ENCODE data around the gene ERRFI1.
"Not testable (repeated sequence)": the region's sequence is repeated elsewhere in the genome, so short reads cannot be mapped to it uniquely, and the experiment has no call there.

ERRFI1 gene, protein sequence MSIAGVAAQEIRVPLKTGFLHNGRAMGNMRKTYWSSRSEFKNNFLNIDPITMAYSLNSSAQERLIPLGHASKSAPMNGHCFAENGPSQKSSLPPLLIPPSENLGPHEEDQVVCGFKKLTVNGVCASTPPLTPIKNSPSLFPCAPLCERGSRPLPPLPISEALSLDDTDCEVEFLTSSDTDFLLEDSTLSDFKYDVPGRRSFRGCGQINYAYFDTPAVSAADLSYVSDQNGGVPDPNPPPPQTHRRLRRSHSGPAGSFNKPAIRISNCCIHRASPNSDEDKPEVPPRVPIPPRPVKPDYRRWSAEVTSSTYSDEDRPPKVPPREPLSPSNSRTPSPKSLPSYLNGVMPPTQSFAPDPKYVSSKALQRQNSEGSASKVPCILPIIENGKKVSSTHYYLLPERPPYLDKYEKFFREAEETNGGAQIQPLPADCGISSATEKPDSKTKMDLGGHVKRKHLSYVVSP

GRCh38 chr1:8026153-8026975 is at the start of gene ERRFI1:
ERRFI1 (minus strand) TSS chr1:8026309; CDS start chr1:8015619, 10,690 bp downstream.
- peak; percentile 78 to 93 for DNase-seq

DNA sequence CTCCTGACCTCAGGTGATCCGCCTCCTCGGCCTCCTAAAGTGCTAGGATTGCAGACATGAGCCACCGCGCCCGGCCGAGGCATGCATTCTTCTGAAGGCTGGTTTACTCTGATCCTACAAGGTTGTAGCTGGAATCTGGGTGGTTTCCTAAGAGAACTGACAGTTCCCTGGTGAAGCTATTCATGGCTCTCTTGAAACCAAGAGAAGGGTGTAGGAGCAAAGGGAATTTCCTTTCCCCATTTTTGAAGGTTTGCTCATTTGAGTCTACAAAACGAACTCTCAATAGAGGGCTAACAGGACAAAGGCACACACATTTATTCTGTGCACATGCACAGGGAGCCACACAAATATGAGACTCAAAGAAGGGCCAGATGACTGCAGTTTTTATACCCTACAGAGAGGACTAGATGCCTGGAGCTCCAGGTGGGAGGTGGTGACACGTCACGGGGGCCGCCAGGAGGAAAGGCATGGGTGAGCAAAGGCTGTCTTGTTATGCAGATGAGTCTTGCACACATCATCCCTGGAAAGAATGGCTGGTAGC is 49.5 kb upstream of the ERRFI1 start:
- no peak for DNase-seq

GRCh38 chr1:8073112-8073855 is 47.2 kb upstream of the ERRFI1 start:
- DNase-seq: no peak

DNA sequence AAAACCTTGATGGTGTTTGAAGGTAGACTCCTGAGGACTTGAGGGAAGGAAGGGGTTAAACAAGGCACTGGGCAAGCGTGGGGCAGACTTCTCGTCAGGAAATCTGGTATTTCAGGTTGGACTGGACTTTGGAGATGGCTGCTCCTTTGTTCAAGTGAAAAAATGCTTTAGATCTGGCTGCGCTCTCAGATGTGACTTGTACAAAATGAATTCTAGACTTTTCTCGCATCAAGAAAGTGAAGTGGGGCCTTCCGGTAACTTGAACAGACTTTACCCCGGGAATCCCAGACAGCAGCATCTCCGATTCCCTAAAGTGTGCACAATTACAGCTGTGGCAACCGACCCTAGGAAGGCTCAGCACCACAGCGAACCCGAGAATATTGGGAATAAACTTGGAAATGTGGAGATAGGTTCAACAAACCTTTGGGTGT is 44.3 kb upstream of the ERRFI1 start:
- no peak for DNase-seq

GRCh38 chr1:8069614-8070320 is 43.7 kb upstream of the ERRFI1 start:
- not testable (repeated sequence) for DNase-seq

- peak in 1 of 2 donors; percentile 41 for DNase-seq
Measured at GRCh38 chr1:8065369-8065768, 39.3 kb upstream of the ERRFI1 start.

DNA sequence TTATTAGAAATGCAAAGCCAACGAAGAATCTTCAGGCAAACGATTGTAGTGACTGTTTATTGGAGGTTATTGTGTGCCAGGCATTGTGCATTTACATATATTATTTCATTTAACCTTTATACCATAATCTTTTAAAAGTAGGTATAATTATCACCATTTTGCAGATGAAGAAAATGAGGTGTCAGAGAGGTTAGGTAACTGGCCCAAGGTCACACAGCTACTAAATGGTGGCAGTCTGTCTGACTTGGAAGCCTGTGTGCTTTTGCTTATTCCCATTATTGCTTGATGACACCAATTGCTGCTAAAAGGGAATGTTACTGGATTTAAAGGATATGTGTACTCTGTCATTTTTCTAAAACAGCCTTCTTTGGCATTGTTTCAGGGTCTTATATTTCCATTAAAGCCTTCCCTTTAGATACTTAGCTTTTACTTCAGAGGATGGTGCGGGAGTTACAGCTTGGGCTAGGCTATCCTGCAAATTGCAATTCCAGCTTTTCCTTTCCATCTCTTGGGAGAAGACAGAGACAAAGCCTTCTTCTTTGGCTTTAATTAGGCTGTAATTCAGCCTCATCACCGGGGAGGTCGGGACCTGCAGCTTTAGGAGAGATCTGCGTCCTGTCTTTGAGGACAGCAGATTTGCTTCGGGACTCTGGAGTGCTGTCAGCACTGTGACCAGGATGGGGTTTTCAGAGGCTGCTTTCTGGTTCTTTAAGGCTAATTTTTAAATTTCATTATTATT is 37.4 kb upstream of the ERRFI1 start:
- no peak for DNase-seq

- no peak for DNase-seq
Measured at GRCh38 chr1:8062861-8063260, 36.8 kb upstream of the ERRFI1 start.

GRCh38 chr1:8061673-8062386 is 35.7 kb upstream of the ERRFI1 start:
- DNase-seq: no peak

GRCh38 chr1:8061210-8061609 is 35.1 kb upstream of the ERRFI1 start:
- DNase-seq: no peak

- peak in 1 of 2 donors; percentile 31 for DNase-seq
Measured at GRCh38 chr1:8059161-8059622, 33.1 kb upstream of the ERRFI1 start.

DNA sequence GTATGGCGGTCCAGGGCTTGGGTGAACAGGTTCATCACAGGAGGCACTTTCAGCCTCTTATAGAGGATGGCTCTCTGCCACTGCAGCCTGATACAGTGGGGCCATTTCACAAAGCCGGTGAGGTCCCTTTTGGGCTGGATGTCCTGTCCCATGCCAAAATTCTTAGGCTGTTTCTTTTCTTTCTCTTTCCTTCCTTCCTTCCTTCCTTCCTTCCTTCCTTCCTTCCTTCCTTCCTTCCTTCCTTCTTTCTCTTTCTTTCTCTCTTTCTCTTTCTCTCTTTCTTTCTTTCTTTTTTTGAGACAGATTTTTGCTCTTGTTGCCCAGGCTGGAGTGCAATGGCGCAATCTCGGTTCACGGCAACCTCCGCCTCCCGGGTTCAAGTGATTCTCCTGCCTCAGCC is 31.7 kb upstream of the ERRFI1 start:
- not testable (repeated sequence) for DNase-seq

- DNase-seq: peak; percentile 37 to 54
Measured at GRCh38 chr1:8055973-8056372, 29.9 kb upstream of the ERRFI1 start.

DNA sequence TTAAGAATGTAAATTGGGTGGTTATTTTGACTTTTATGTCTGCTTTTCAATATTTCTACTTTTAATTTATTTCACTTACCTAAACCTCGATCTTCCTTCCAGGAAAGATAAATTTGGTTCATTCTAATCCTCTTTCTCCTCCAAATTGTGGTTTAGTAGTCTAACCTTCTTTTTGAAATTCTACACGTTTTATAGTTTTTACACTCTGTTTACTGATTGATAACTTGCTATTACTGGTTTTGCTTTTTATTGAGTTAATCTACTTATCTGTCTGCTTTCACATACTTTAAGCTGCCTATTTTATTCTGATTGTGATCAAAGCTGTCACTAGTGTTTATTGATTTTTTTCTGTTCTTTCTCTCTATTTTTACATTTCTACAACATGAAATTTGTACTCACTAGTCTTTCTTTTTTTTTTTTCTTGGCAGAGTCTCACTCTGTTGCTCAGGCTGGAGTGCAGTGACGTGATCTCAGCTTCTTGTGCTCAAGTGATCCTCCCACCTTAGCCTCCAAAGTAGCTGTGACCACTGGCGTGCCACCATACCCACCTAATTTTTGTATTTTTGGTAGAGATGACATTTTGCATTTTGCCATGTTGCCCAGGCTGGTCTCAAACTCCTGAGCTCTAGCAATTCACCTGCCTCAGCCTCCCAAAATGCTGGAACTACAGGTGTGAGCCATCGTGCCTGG is 27.9 kb upstream of the ERRFI1 start:
- DNase-seq: no peak

DNA sequence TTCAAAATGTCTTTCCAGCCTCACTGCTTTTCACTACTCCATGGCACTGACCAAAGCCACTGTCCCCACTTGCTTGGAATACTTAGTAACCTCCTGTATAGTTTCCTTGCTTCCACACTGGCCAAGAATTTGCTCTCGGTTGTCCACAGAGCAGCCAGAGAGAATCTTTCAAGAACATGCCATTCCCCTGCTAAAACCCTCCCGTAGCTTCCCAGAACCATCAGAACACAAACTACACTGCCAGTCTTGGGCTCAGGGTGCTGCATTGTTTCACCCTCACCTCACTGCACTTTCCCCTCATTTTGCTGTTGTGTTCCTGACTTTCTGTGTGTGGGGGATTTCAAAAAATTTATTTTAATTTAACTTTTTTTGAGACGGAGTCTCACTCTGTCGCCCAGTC is 25.5 kb upstream of the ERRFI1 start:
- DNase-seq: no peak

- DNase-seq: not testable (repeated sequence)
Measured at GRCh38 chr1:8049229-8049628, 23.1 kb upstream of the ERRFI1 start.

DNA sequence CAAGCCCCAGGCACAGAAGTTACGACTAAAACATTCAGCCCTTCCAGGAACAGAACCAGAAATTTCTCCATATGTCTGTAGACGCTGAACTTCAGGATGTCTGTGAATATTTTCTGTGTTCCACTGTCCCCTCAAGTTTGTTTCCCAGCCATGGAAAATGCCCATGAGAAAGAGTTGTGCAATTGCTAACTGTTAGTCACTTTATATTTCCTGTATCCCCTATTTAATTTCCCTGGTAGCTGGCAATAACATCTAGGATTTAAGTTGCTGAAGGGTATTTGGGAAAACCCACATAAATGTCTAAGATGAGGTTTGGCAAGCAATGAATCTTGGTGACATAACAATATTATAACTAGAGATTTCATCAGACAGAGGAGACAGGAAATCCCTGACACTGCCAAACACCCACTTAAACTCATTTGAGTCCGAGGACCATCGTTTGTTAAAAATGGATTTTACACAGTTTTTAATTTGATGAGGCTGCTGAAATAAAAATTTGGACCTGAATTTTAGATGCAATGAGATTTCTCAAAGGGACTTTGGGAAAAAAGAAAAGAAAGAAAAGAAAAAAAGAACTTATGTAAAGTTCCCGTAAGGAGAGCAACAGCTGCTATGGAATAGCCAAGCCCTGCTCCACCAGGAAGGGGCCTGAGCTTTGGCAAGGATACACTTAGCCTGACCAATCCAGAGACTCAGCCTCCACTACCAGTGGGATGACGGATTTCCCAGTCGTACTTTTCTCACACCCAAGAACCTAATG is 21.8 kb upstream of the ERRFI1 start:
- DNase-seq: peak; percentile 89 to 97

- peak; percentile 89 to 96 for DNase-seq
Measured at GRCh38 chr1:8047112-8047511, 21.0 kb upstream of the ERRFI1 start.

- no peak for DNase-seq
Measured at GRCh38 chr1:8046391-8046790, 20.3 kb upstream of the ERRFI1 start.

Data from inflammatory macrophage treated with lipopolysaccharide for 1 hour (primary cell).